Caki2 (cell line): Measurements from ENCODE around the gene GNB5. TPM values are rescaled to one million over a fixed set of nuclear protein-coding genes. Genes with fewer than 3 reads are reported as not detected.

ENCODE experiments used
- DNase-seq: peaks from one replicate; pipeline ENCODE4 v3.0.0-alpha.2; 2015; ENCODE audit warnings: low read depth
- in situ Hi-C: cut with HindIII; loops from 2 replicates; pipeline ENCODE4 v1.10.0; 2016; ENCODE audit warnings: low sequenced_read_pairs, low pct_unique_long_range_greater_than_20kb, mixed read lengths
- total RNA-seq: library from RNA; depleted of rRNA; stranded (reverse); fragments of >200 nt; shearing (Covaris generic); gene quantifications from 2 replicates; pipeline ENCODE4 v1.2.3, GENCODE V29; 2014; ENCODE audit warnings: low replicate concordance

Gene GNB5
- total RNA-seq, 1 experiment from 2014 or later: 54.8 TPM

DNA sequence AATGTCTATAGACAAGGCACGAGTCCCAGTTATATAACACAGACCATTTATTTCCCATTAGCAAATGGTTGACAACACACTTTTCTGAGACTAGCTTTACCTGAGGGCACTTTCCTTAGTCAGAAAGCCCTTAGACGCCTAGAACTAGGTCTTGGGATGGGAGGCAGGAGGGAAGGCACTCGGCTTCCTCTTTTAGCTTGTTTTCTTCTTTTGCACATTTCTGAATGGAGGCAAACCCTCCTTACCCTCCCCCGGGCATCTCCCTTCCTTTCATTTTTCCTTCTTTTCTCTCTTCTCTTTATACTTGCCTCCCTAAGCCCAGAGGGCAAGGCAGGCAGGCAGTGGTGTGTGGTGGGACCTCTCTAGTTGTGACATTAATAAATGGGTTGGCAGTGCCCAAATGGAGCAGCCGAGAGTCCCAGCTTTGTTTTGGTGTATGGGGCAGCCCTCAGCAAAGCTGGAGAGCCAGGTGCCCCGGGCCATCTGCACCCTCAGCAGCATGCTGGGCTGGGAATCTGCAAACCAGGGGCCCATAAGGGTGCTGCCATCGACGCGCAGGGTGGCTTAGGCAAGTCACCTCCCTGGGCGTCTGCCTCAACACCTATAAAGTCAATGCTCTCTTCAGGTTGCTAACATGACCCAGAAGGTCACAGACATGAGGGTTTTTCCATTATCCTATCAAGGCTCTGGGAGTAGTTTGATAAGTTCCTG lies 57.5 kb downstream of the GNB5 start:
- in situ Hi-C loops: no loop called here

DNA sequence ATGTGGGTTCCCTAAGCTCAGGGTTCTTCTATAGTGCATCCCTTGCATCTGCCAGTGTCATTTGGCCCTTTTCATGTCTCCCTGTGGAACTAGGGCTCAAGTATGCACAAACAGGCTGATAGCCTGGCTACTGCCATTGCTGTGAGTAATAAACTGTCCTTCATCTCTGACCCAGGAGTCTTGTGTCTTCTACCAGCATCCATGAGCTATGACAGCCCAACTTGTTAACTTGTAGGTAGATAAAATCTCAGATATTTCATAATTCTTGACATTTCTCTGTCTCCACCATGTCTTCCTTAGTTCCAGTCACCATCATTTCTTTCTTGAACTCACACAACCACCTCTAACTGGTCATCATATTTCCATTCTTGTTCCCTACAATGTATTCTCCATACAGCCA lies 59.1 kb downstream of the GNB5 start:
- DNase-seq: no peak
- in situ Hi-C loops: no loop called here

More for the DNA sequence above, 57.5 kb downstream of the GNB5 start:
- DNase-seq: no peak

DNA sequence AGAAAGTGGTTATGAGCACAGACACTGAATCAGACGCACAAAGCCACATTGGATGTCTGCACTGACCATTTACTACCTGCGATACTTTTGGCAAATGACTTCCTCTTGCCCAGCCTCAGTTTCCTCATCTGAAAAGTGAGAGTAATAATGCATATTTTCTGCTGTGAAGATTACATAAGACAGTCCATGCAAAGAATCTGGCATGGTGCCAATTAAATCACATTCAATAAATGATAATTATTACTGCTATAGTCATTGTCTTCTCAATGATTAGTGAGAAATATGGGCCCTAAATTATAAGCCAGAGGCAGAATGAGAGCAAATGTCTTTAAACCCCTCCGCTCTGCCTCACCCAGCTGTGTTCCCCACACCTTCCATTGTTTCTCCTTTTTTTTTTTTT lies 62.6 kb downstream of the GNB5 start:
- no peak for DNase-seq
- in situ Hi-C loops: no loop called here

DNA sequence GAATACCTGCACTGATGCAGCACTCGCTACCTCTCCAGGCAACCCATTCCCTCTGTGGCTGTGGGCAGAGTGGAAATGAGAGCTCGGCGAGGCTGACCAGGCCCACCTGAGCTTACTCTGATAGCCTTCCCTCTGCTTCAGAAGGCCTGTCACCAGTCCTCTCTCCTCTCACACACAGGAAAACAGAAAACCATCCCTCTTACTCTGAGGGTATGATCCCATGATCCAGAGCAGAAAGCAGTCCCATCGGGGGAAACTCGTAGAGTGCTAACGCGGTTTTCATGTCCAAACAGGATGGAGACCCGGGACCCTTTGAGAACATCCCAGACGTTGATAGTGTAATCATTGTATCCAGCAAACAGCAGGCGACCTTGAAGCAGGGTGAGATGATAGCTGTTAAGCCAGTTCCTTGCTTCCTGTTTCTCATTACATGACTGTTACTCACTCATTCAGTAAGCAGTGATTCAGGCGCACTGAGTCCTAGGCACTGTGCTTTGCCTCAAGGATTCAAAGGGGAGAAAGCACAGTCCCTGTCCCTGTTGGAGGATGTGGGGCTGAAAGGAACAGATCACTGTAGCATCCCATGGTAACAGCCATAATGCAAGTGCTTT lies 66.8 kb downstream of the GNB5 start:
- DNase-seq: no peak
- in situ Hi-C loops: no loop called here

DNA sequence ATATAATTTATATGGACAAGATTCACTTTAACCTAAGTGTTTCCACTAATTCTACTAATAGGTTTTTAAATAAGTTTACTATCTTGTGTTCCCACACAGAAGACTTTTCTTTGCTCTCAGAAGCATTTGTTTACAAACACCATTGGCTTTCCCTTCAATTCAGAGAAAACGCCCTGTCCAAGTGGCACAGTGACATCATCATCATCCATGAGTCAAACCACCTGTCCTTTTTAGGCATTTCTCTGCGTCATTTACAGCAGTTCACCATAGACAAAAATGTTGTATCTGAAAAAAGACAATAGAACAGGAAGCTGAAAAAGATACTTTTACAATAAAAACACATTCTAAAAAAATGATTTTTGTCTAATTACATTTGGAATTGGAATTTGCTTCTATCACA lies 69.3 kb downstream of the GNB5 start:
- in situ Hi-C loops: no loop called here
- DNase-seq: no peak

DNA sequence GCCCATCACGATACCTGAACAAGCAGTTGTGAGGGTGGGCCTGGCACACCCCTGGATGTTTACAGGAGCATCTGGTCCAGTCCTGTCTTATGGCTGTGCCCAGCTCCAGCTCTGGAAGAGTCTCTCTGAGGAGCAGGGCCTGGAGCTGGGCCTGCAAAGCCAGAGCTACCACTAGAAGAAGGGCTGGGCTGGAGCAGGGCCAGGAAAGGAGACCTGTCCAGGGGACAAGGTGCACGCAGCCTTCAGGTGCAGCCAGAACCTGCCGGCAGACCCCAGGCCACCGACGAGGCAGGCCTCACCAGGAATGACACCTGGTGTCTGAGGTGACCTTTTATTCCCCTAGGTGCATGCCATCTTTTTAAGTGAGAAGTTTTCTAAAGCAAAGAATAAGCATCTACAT lies 70.2 kb downstream of the GNB5 start:
- no peak for DNase-seq
- in situ Hi-C loops: no loop called here

DNA sequence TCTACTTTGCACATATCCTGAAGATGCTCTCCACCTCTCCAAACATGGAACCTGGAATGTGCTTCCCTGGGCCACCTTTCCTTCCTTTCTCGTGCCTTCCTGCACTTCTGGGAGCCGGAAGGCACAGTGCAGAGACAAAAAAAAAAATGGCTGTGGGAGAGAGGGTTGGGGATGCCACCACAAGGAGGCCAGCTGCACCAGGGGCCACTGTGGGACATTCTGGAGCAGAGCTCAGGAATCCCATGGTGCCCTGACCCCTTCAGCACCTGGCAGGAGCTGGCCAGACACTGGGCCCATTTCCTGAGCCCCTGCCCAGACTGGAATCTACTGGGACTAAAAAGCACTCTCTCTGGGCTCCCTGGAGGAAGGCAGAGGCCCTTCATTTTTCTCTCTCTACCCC lies 70.7 kb downstream of the GNB5 start:
- no peak for DNase-seq
- in situ Hi-C loops: no loop called here

DNA sequence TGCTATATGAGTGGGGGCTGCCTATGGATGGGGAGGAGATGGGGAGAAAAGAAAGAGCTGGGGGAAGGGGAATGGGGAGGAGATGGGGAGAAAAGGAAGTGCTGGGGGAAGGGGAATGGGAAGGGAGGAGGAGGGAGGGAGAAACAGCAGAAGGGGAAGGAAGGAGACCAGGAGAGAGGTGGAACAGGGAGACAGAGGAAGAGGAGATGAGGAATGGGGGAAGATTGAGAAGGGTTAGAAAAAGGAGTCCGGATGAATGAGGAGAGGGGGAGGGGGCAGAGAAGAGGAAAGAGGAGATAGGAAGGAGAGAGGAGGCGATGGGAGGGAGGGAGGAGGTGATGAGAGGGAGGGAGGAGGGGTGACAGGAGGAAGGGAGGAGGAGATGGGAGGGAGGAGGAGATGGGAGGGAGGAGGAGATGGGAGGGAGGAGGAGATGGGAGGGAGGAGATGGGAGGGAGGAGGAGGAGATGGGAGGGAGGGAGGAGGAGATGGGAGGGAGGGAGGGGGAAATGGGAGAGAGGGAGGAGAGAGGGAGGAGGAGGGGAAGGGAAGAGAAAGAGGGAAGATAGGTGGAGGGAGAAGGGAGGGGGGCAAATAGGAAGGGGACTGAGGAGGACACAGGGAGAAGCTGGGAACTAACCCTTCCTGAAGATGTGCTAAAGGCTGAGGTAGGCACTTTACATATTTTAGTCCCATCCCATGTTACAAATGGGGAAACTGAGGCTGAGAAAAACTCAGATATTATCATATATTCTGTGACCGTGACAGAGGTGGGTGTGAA lies 72.0 kb downstream of the GNB5 start:
- DNase-seq: no peak
- in situ Hi-C loops: no loop called here

DNA sequence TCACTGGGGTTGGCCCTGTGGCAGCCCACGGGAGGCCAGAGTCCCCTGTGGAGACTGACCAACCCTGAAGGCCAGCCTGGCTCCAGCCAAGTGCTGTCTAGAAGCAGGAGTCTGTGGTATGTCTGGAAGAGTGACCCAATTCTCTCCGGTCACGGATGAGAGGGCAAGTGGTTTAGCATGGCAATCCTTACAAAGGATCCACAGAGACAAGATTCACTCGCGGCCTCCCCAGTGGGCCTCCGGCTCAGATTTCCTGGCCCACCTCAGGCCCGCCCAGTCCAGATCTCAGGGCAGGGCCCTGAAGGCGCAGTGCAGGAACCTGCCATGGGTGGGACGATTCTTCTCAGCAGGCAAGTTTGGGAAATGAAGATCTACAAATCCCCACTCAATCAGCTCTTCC lies 73.6 kb downstream of the GNB5 start:
- in situ Hi-C loops: no loop called here
- DNase-seq: no peak

DNA sequence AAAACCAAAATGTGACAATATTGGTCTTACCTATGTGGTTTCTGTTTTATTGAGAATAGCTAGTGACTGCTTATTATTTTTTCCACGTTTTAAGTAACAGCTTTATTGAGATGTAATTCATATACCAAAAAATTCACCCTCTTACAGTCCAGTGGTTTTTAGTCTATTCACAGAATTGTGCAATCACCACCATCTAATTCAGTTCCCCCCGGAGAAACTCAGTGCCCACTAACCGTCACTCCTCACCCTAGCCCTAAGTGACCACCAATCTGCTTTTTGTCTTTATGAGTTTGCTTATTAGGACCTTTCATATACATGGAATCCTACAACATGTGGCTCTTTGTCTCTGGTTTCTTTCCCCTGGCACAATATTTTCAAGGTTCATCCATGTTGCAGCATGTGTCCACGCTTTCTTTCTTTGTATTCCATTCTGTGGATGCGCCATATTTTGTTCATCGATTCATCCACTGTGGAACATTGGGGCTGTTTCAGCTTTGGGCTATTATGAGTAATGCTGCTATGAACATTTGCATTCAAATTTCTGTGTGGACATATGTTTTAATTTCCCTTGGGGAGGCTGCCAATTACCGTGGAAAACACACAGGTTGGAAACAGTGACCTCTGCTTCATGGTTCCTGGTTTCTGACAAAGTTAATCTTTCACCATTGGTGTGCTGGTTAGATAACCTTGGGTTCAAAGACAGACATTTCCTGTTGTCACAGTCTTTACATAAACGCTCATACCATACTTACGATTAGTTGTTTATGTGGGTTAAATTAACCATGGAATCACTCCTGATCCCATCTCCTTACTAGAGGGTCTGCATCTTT lies 75.4 kb downstream of the GNB5 start:
- peak; percentile 43 for DNase-seq
- in situ Hi-C loops: no loop called here

DNA sequence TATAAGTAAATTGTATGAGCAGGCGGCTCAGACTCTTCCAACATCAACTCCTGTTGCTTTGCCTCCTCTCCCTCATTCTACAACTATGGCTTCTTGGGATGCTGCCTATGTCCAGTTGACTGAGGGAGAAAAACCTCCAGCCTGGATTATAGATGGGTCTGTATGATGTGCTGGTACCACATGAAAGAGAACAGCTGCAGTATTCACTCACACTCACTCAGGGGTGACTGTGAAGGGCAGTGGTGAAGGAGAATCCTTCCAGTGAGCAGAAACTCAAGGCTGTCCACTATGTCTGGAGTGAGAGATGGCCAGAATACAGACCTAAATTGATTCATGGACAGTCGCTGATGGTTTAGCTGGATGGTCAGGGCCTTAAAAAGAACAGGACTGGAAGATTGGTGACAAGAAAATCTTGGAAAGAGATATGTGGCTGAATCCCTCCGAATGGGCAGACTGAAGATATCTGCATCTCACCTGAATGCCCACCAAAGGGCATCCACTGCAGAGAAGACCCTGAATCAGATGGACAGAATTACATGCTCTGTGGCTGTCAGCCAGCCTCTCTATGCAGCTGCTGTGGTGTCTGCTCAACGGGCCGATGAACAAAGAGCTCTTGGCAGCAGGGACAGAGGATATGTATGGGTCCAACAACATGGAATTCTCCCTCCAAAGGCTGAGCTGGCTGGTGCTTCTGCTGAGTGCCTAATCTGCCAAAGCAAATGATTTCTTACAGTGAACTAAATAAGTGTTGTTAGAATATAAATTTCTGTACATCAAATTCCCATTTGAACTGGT lies 76.7 kb downstream of the GNB5 start:
- in situ Hi-C loops: no loop called here
- DNase-seq: no peak

DNA sequence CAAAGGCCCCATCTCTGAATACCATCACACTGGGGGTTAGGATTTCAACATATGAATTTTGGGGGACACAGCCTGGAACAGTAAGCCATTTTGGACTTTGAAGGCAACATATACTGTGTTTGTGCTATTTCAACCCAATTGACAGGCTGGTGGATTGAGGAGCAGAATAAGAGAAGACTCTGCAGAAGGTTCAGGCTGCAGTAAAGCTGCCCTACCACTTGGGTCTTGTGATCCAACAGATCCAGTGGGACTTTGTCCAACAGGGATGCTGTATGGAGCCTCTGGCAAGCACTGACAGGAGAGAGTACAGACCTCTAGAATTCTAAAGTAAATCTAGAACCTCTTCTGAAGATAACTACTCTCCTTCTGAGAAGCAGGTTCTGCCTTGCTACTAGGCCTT lies 77.5 kb downstream of the GNB5 start:
- in situ Hi-C loops: no loop called here
- DNase-seq: no peak

DNA sequence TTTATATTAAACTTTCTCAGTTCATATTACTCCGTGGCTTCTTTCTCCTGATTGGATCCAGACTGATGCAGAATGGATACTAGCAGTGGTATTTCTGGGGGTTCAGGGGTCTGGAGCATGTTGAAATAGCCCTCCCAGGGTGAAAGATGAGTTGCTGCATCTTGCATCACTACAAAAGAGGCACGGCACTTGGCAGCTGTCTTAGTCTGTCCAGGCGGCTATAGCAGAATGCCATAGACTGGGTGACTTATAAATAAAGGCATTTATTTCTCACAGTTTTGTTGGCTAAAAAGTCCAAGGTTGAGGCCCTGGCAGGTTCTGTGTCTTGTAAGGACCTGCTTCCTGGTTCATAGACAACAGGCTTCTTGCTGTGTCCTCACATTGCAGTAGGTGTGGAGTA lies 78.0 kb downstream of the GNB5 start:
- no peak for DNase-seq
- in situ Hi-C loops: no loop called here

DNA sequence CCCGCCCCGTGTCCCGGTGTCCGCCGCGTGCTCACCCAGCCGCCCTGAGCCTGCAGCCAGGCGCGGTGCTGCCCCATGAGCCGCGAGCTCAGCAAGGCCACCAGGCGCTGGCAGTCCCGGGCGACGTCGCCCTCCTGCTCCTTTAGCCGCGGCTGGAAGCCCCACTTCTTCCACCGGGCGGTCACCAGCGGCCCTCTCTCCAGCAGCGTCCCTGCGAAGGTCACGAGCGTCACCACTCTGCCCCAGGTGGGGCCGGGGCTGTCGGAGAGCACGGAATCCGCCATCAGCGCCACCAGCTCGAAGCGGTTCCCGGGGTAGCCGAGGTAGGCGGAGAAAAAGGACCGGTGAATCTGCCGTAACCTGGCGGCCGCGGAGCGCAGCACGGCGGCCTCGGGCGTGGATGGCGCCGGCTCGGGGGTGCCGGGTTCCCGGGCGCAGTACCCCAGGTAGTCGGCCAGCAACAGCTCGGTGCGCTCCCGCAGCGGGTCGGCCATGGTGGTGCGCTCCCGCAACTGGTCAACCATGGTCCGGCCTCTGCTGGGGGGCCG lies 78.9 kb downstream of the GNB5 start:
- no peak for DNase-seq
- in situ Hi-C loops: no loop called here

DNA sequence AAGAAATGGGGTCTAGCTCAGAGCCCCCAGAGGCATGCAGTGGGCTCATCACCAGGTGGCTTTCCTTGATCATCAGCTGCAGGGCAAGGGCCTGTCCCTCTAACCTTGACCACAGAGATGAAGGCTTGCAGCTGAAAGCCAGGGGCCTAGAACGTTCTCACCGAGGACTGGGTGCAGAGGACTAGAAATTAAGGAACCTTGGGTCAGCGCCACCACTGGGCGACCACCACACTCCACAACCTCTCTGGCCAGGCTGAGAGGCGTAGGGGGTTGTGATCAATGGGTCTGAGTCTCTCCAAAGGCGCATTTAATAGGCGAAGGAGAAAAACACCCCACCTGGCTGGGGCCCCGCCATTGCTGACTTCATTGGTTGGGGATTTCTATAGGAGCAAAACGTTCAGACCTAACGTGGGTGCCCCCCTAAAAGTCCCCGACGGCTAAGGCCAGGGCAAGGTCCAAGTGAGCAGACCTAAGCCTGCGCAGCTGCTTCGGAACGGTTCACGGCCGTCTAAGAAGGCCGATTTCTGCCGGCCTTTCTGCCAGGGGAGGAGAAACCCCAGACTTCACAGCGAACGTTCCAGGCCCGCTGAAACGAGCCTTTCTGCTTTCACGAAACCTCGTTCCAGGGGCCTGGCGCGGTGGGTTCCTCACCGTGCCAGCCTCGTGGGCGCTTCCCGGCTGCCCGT lies 79.5 kb downstream of the GNB5 start:
- in situ Hi-C loops: no loop called here
- no peak for DNase-seq

DNA sequence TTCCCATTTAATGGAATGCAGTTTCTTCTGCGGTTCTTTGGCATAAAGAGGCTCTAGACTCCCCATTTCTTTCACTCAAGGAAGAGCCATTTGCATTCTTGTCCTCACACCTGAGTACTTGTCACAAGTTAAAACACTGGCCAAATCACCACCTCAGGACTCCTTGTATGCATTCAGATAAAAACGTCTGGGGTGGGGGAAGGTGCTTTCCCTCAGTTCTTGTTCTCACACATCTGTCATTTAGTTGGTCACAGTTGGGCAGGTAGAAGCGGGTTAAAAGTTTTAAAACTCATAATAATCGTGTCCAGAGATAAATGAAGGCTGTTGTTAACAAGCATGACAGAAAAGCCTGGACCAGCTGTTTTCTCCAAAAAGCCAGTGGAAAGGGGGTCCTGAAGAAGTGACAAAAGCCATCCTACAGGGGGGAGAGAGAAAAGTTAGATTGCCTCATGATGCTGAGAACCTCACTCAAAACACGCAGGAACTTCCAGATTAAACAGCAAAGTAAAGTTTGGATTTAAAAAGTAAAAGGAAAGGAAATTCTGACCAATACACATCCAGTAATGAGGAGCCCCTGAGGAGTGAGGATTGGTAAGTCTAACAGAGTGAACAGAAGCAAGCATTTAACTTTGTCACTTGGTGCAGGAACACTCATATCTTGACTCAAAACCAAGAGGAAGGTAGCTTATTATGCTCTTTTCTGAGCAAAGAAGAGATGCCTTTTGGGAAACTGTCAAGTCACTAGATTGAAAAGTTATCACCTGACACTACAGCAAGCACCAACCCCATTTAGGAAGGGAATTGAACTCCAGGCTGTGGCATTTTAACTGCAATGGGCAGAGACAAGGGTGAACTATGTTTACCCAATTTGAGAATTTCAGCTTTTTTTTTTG lies 81.4 kb downstream of the GNB5 start:
- in situ Hi-C loops: no loop called here
- DNase-seq: no peak
